ENCODE results near the gene SFRP4. TPM values are rescaled to one million over a fixed set of nuclear protein-coding genes. Genes with fewer than 3 reads are reported as not detected.

SFRP4 gene
- total and polyA plus RNA-seq, 2 of the 8 experiments (the other 6 are each of a cell fraction or from before 2014, with no cell fraction given), result 0.03 TPM; not detected in 1

DNA sequence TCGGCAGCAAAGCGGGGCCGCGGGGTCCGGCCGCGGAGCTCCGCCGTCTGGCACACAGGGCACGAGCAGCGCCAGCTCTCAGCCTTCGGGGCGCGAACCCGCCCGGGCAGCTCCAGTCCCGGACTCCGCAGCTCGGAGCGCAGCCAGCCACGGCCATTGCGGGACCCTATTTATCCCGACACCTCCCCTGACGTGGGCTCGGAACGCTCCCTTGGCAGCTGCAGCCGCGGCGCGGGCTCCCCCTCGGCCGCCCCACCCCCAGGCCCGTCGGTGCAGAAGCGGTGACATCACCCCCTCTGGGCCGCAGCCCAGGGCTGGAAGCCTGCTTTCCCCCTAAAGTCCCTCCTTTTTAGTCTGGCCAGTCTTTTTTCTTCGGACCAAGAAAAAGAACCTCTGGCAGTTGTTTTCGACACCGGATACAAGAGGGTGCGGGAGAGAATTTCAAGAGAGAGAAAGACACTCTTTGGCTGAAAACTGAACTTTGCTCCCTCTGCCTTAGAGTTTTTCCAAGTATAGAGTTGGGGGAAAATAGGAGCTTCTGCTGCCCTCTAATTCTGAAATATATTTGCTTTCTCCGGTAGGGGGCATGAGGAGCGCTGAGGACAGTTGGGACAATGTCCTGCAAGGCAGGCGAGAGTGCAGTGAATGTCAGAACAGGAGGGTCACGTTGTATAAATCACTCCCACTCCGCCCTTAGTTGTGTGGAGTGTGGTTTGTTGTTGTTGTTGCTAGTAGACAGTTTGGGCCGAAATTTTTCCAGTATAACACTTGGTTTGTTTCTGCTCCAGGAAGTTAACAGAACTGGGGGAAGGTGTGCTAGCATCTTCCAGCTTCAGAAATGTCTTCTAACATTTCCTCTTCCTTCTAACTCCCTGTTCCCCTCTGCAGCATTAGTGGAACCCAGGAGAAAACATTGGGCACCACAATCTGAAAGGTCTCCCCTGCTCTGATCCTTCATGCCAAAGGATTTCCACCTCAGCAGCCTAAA, at the start of gene SFRP4 (continued):
- TF ChIP-seq, protein P1, sequence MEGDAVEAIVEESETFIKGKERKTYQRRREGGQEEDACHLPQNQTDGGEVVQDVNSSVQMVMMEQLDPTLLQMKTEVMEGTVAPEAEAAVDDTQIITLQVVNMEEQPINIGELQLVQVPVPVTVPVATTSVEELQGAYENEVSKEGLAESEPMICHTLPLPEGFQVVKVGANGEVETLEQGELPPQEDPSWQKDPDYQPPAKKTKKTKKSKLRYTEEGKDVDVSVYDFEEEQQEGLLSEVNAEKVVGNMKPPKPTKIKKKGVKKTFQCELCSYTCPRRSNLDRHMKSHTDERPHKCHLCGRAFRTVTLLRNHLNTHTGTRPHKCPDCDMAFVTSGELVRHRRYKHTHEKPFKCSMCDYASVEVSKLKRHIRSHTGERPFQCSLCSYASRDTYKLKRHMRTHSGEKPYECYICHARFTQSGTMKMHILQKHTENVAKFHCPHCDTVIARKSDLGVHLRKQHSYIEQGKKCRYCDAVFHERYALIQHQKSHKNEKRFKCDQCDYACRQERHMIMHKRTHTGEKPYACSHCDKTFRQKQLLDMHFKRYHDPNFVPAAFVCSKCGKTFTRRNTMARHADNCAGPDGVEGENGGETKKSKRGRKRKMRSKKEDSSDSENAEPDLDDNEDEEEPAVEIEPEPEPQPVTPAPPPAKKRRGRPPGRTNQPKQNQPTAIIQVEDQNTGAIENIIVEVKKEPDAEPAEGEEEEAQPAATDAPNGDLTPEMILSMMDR (IDR thresholded peaks at IDR 0.05; ENCODE audit: control extremely low read depth in 1 of 3, insufficient read depth in 1 of 3, low read depth in 1 of 3, low read length in 3 of 3), result peak; percentile 54 to 74 (median 66)
- no peak for TF ChIP-seq TBP (IDR thresholded peaks at IDR 0.05; ENCODE audit: low read depth, low read length)
- no peak for TF ChIP-seq CEBPB (IDR thresholded peaks at IDR 0.05; ENCODE audit: low read depth, low read length)
- peak; percentile 54; the same call in 1 of the 2 replicates for TF ChIP-seq SUZ12 (IDR thresholded peaks at IDR 0.05; ENCODE audit: low read length)
- no peak for TF ChIP-seq HDAC2 (IDR thresholded peaks at IDR 0.05; ENCODE audit: borderline replicate concordance in 1 of 2, low read depth in 2 of 2, low read length in 2 of 2)
- peak; percentile 61 for TF ChIP-seq KDM4A (IDR thresholded peaks at IDR 0.05; ENCODE audit: low read depth, low read length, severe bottlenecking)
- no peak for TF ChIP-seq BRCA1 (IDR thresholded peaks at IDR 0.05; ENCODE audit: low read depth, low read length)
- TF ChIP-seq ASH2L (IDR thresholded peaks at IDR 0.05; ENCODE audit: low read length), result peak; percentile 20
- no peak for TF ChIP-seq CBX5 (IDR thresholded peaks at IDR 0.05; ENCODE audit: low read depth, low read length)

Data from H1 (cell line).